Peyer's patch (tissue), 4 donors: Measurements from ENCODE around the gene RAET1G. TPM values are rescaled to one million over a fixed set of nuclear protein-coding genes. Genes with fewer than 3 reads are reported as not detected.
"Not testable (repeated sequence)": the region's sequence is repeated elsewhere in the genome, so short reads cannot be mapped to it uniquely, and the experiment has no call there.

Source experiments
- DNase-seq, 3 donors: peaks; one replicate each; pipeline ENCODE4 v3.0.0-alpha.2; 2017 to 2019
- H3K27ac ChIP-seq, 4 donors: fragments of 200-600 bp; sonication (generic); one replicate each; pipeline ENCODE4 v1.5.1; 2016 to 2019
- H3K27me3 ChIP-seq, 2 donors: fragments of 200-600 bp; sonication (generic); one replicate each; pipeline ENCODE4 v1.5.1; 2019
- H3K36me3 ChIP-seq, 3 donors: fragments of 200-600 bp; sonication (generic); one replicate each; pipeline ENCODE4 v1.5.1; 2016 to 2019
- H3K4me1 ChIP-seq, 4 donors: fragments of 200-600 bp; sonication (generic); one replicate each; pipeline ENCODE4 v1.5.1; 2016 to 2019
- H3K4me3 ChIP-seq, 4 donors: fragments of 200-600 bp; sonication (generic); 1 replicate in 3 of 4; 2 replicates in 1 of 4; pipeline ENCODE4 v1.5.1; 2016 to 2019; ENCODE audit warnings: mild to moderate bottlenecking in 1 of 4
- H3K9me3 ChIP-seq, 4 donors: fragments of 200-600 bp; sonication (generic); one replicate each; pipeline ENCODE4 v1.5.1; 2016 to 2019; ENCODE audit warnings: mild to moderate bottlenecking in 1 of 4
- POLR2A ChIP-seq, 2 donors: fragments of 450-650 bp; IDR thresholded peaks; one replicate each; pipeline ENCODE4 v1.5.1; 2017; ENCODE audit warnings: antibody characterized with exemption in 2 of 2, mild to moderate bottlenecking in 2 of 2, moderate library complexity in 2 of 2
- total RNA-seq, 4 donors: library from RNA; depleted of rRNA; stranded (reverse); fragments of >200 nt; gene quantifications; one replicate each; pipeline ENCODE4 v1.1.0, GENCODE V29; 2016
- TF ChIP-seq, protein P1 (sequence below), 6 experiments: fragments of 450-650 bp in 4 of 6; fragments of 200-600 bp in 2 of 6; sonication (generic) in 1 of 6; IDR thresholded peaks; one replicate each; pipeline ENCODE4 v1.5.1; 2017 to 2019; ENCODE audit warnings: antibody characterized with exemption in 6 of 6, mild to moderate bottlenecking in 3 of 6, moderate library complexity in 1 of 6

Gene RAET1G
- total RNA-seq, 4 donors from 2014 or later: not detected

DNA sequence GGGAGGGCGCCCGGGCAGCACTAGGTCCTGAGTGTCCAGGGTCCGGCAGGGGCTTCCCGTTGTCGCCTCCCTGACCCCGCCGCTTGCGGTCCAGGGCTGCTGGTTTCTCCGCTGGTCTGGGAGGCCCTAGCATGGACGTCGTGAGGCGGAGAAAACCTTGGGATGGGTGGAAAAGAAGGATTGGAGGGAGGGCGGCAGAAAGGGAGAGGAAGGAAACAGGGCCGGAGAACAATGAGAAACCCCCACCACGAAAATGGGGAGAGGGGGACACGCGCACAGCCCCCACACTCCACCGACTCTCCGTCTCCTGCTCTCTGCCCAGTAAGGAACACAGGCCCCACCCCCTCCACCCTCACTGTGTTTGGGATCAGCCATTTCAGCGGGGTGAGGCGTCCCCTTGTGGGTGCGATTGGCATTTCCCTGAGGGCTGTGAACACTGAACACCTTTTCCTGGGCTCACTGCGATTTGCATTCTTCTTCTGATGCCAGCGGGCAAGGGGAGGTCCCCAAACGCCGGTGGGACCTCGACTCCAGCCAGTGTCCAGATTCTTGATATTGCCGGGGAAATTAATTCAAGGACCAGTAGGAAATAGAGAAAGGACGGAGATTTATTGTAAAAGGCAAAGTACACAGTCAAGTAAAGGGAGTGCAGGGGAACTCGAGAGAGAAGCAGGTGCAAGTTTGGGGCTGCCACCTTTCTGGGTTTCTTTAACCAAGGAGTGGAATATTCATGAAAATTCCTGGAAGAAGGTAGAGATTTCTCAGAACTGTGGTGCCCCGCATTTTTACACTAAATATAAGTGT, 3.3 kb upstream of the RAET1G start:
- Histone ChIP-seq H3K9me3 (no peaks in the 10 kb centered on the region), H3K4me3 (peak overlapping the region; percentile 23 to 57 (median 38)), H3K4me1 (peaks cover 3 to 12% (median 9%) of the 10 kb centered on the region in 4 donors), H3K36me3 (no peaks in the 10 kb centered on the region), H3K27ac (no peak overlapping the region), H3K27me3 (no peaks in the 10 kb centered on the region)
- peak; percentile 70 to 94 (median 90) for DNase-seq
- no peak for TF ChIP-seq POLR2A (IDR thresholded peaks at IDR 0.05)
- TF ChIP-seq, protein P1, sequence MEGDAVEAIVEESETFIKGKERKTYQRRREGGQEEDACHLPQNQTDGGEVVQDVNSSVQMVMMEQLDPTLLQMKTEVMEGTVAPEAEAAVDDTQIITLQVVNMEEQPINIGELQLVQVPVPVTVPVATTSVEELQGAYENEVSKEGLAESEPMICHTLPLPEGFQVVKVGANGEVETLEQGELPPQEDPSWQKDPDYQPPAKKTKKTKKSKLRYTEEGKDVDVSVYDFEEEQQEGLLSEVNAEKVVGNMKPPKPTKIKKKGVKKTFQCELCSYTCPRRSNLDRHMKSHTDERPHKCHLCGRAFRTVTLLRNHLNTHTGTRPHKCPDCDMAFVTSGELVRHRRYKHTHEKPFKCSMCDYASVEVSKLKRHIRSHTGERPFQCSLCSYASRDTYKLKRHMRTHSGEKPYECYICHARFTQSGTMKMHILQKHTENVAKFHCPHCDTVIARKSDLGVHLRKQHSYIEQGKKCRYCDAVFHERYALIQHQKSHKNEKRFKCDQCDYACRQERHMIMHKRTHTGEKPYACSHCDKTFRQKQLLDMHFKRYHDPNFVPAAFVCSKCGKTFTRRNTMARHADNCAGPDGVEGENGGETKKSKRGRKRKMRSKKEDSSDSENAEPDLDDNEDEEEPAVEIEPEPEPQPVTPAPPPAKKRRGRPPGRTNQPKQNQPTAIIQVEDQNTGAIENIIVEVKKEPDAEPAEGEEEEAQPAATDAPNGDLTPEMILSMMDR (IDR thresholded peaks at IDR 0.05): peak; percentile 54 to 96 (median 88)

DNA sequence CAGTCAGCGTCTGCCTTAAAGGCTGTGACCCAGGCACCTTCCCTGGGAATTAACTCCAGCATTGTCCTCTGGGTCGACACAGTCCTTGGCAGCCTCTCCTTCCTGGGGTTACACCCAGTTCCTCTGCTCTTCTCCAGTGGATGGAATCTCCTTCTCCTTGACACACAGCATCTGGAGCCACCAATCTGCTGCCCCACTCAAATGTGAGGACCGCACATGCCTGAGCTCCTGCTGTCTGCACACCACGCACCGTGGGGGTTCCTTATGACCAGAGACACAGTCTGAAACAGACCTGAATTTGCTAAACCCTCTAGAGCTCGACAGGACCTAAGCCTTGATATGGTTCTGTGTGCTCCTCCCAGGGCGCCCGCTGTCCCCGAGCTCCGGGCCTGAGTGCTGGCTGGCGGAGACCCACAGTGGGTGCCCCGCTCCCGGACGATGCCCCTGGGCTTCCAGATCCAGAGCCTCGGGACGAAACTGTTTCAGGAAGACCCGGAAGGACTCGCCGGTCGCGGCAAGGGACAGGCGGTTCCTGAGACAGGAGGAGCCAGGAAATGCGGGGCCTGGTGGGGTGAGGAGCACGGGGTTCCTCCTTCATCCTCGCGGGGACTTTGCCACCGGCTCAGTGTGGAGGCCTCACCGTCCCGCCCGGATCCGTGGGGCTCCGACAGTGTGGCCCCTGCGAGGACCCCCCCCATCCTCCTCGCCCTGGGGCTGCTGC, 2.5 kb upstream of the RAET1G start:
- H3K27ac ChIP-seq: no peak overlapping the region
- H3K27me3 ChIP-seq: no peaks in the 10 kb centered on the region
- no peaks in the 10 kb centered on the region for H3K36me3 ChIP-seq
- peaks cover 3 to 12% (median 9%) of the 10 kb centered on the region in 4 donors for H3K4me1 ChIP-seq
- TF ChIP-seq, protein P1 (IDR thresholded peaks at IDR 0.05): no peak
- TF ChIP-seq POLR2A (IDR thresholded peaks at IDR 0.05): no peak
- no peaks in the 10 kb centered on the region for H3K9me3 ChIP-seq
- peak overlapping the region; percentile 23 to 57 (median 38) for H3K4me3 ChIP-seq
- no peak for DNase-seq

DNA sequence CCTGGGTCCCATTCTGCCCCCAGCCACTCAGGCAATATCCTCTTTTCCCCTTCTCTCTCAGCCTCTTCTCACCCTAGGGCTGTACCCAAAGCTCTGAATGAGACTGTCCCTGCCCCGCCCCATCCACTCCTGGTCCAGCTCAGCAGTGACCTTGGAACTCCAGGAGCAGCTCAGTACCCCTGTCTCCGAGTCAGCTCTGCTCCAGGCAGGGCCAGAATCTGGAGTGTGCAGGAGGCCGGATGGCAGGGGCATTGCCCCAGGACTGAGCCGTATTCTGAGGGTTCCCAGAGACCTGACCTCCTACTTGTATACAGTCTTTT, 2.0 kb upstream of the RAET1G start:
- H3K4me1 ChIP-seq: peaks cover 3 to 12% (median 9%) of the 10 kb centered on the region in 4 donors
- TF ChIP-seq, protein P1 (IDR thresholded peaks at IDR 0.05): no peak
- no peak for TF ChIP-seq POLR2A (IDR thresholded peaks at IDR 0.05)
- H3K27me3 ChIP-seq: no peaks in the 10 kb centered on the region
- no peaks in the 10 kb centered on the region for H3K36me3 ChIP-seq
- no peaks in the 10 kb centered on the region for H3K9me3 ChIP-seq
- DNase-seq: no peak
- no peak overlapping the region for H3K4me3 ChIP-seq
- H3K27ac ChIP-seq: no peak overlapping the region

DNA sequence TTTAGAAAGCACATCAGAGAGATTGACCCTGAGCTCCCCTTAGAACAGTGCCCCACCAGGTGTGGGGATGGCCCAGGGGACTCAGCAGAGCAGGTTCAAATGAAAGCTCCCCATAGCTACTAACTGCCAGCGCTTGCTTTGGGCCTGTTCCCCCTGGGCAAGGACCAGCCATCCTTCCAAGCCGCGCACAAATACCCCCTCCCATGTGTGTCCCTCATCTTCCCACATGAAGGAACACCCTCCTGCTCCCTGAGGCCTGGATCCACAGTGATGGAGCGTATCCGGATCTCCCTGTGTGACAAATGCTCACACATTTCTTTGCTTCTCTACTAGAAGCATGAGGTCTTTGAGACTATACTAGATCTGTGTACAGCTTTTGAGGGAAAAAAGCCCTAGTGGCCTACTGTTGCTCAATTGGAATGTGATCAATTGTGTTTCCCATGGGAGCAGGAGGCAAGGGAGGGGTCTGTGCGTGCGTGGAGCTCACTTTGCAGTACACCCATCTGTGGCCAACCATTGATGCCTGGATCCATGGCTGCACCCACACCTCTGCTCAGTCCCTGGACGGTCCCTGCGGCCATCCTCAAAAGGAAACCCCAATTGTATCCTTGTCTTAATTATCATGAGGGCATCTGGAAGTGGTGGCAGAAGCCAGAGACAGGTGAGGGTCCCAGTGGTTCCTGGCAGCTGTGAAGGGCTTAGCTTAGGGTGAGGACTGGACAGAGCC, 1.4 kb upstream of the RAET1G start:
- Histone ChIP-seq H3K9me3 (no peaks in the 10 kb centered on the region), H3K36me3 (no peaks in the 10 kb centered on the region), H3K27me3 (no peaks in the 10 kb centered on the region), H3K4me1 (peaks cover 3 to 12% (median 9%) of the 10 kb centered on the region in 4 donors), H3K27ac (no peak overlapping the region), H3K4me3 (no peak overlapping the region)
- no peak for DNase-seq
- no peak for TF ChIP-seq POLR2A (IDR thresholded peaks at IDR 0.05)
- TF ChIP-seq, protein P1 (IDR thresholded peaks at IDR 0.05): no peak

- Histone ChIP-seq H3K27ac (no peak overlapping the region), H3K27me3 (no peaks in the 10 kb centered on the region), H3K36me3 (no peaks in the 10 kb centered on the region), H3K4me3 (peak overlapping the region in 3 of 4 donors; percentile 39 to 59 (median 55)), H3K4me1 (peaks cover 3 to 12% (median 9%) of the 10 kb centered on the region in 4 donors), H3K9me3 (no peaks in the 10 kb centered on the region)
- TF ChIP-seq POLR2A (IDR thresholded peaks at IDR 0.05): no peak
- TF ChIP-seq, protein P1 (IDR thresholded peaks at IDR 0.05): no peak
- DNase-seq: no peak
These were observed 536 bp upstream of the RAET1G start for GRCh38 chr6:149923327-149923986.

DNA sequence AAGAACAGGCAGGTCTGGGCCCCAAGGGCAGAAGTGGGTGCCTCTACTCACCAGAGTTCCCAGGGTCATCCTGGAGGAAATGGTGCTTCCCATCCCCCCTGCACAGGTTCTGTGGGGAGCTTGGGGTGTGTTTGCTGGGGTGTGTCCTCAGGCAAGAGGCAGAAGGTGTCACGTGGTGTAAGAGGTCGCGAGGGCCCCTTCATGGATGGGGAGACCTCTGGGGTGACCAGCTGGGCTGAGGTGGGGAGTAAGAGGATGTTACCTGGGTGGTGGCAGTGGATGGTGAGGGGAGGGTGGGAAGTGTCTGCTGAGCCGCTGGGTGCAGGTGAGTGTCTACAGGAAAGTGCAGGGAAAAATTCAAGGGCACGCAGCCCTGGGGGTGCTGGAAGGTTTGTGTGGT, 830 bp downstream of the RAET1G start:
- not testable (repeated sequence) for H3K9me3 ChIP-seq, H3K4me3 ChIP-seq, DNase-seq, H3K27me3 ChIP-seq, H3K36me3 ChIP-seq, H3K27ac ChIP-seq
- peaks cover 3 to 12% (median 9%) of the 10 kb centered on the region in 4 donors for H3K4me1 ChIP-seq
